GM19328 (cell line): ENCODE measurements around the gene SLC29A2.

Experiments
- ATAC-seq: cut with Tn5 transposase; IDR thresholded peaks from one replicate; pipeline ENCODE4 v1.9.1; 2021; ENCODE audit warnings: mild to moderate bottlenecking, moderate library complexity; ENCODE audit not compliant: unreplicated experiment

Gene SLC29A2

GRCh38 chr11:66335531-66336233 lies 35.9 kb downstream of the SLC29A2 start:
- ATAC-seq: no peak

GRCh38 chr11:66334605-66335442 lies 36.7 kb downstream of the SLC29A2 start:
- no peak for ATAC-seq

- ATAC-seq: no peak
Observed at GRCh38 chr11:66333896-66334604, 37.5 kb downstream of the SLC29A2 start.

- ATAC-seq: no peak
Observed at GRCh38 chr11:66333220-66333877, 38.2 kb downstream of the SLC29A2 start.

GRCh38 chr11:66332371-66333219 lies 39.0 kb downstream of the SLC29A2 start:
- no peak for ATAC-seq

GRCh38 chr11:66331542-66332370 lies 39.8 kb downstream of the SLC29A2 start:
- ATAC-seq: no peak

- no peak for ATAC-seq
Observed at GRCh38 chr11:66330931-66331330, 40.6 kb downstream of the SLC29A2 start.

- no peak for ATAC-seq
Observed at GRCh38 chr11:66329165-66329673, 42.3 kb downstream of the SLC29A2 start.

GRCh38 chr11:66328302-66329144 lies 43.0 kb downstream of the SLC29A2 start:
- no peak for ATAC-seq

GRCh38 chr11:66328031-66328301 lies 43.6 kb downstream of the SLC29A2 start:
- no peak for ATAC-seq

GRCh38 chr11:66327171-66328030 lies 44.2 kb downstream of the SLC29A2 start:
- ATAC-seq: no peak

GRCh38 chr11:66326261-66327111 lies 45.1 kb downstream of the SLC29A2 start:
- ATAC-seq: no peak

- ATAC-seq: no peak
Observed at GRCh38 chr11:66325263-66325671, 46.3 kb downstream of the SLC29A2 start.

GRCh38 chr11:66324664-66325063 lies 46.9 kb downstream of the SLC29A2 start:
- ATAC-seq: no peak

- no peak for ATAC-seq
Observed at GRCh38 chr11:66323684-66324083, 47.9 kb downstream of the SLC29A2 start.

GRCh38 chr11:66322732-66323427 lies 48.7 kb downstream of the SLC29A2 start:
- ATAC-seq: no peak
